HG03432 (cell line): ENCODE data around the gene VPS13D.
"Not testable (repeated sequence)": the region's sequence is repeated elsewhere in the genome, so short reads cannot be mapped to it uniquely, and the experiment has no call there.

Experiments
- ATAC-seq: cut with Tn5 transposase; IDR thresholded peaks from one replicate; pipeline ENCODE4 v1.9.1; 2021; ENCODE audit warnings: mild to moderate bottlenecking, moderate library complexity; ENCODE audit not compliant: unreplicated experiment

VPS13D gene

GRCh38 chr1:12462586-12462985, 232.8 kb downstream of the VPS13D start:
- no peak for ATAC-seq

DNA sequence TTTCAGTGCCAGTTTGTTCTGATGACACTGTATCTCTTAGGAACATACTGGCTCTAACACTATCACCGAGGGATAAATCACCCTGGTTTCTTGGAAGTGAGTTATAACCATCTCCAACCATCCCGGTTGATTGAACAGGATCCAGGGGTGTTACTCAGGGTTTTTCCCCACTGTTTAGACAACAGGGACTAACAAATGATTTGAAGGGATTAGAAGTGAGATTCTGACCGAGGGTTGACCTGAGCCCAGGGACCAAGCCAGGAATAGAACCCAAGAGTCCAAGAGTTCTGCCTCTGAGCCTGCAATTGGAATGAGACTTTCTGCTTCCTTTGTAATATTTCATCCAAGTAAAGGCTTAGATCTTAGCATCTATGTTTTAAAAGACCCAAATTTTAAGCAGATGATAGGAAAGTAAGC, 234.2 kb downstream of the VPS13D start:
- no peak for ATAC-seq

GRCh38 chr1:12464598-12465056, 234.8 kb downstream of the VPS13D start:
- ATAC-seq, result no peak

DNA sequence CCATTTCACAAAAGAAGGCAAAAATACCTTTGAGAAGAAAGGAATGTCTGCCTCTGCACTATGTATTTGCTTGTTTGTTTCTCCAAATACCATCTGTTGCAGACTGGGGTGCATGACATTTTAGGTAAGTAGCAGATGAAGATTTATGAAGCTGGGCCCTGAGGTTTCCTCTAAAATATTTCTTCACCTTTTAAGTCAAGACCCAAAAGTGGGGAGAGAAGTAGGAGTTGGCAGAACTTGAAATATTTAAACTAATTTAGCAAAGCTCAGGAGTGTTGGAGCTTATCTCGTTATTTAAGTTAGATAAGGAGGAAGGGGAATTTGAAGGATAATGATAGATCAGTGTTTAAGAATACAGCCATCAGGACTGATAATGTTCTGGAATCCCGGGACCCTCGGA, 235.3 kb downstream of the VPS13D start:
- ATAC-seq, result no peak

DNA sequence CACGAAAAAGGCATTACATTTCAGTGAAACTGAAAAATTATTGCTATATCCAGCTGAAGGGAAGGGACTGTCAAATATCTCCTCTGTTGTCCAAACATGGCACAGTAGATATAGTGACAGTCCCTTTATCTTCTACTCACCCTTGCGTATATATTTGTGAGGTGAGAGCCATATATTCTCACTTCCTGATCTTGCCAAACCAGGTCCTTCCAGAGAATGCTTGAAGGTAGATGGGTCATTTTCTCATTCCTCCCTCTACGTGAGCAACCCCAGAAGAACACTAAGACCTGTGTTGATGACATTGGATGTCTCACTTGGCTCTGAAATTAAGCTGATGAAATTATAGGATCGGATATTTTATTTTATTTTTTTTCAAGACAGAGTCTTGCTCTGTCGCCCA, 237.0 kb downstream of the VPS13D start:
- no peak for ATAC-seq

- no peak for ATAC-seq
Observed at GRCh38 chr1:12467570-12468286, 237.9 kb downstream of the VPS13D start.

DNA sequence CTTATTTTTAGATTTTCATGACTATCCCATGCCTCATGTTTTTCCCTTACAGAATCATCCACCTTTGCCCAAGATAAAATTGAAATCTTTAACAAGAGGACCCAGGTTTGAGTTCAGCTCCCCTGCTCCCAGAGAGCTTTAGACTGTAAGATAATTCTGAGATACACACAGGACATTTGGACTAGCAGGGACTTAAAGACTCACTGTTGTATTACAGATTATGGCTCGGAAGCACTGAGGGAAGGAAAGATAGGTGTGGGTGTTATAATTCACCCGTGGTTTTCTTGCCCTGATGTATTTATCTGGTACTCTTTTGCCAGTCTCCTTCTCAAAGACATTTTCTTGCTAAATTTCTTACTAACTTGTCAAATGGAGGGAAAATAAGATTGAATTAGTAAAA, 238.5 kb downstream of the VPS13D start:
- no peak for ATAC-seq

DNA sequence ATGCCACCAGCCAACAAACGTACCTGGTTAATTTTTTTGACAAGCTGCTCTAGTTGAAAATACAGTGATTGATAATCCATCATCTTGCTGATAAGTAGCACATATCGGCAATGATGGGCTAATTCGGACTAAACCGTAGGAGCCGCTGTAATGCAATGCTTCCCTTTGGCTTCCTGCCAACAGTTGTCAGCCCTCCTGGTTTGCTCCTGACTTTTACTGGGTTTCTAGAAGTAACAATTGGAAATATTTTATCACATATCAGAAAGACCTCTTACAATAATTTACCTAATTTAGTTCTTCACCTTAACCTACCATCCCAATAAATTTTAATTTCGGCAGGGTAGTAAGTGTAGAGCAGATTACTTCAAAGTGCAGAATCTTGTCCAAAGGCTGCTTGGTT, 239.7 kb downstream of the VPS13D start:
- no peak for ATAC-seq

DNA sequence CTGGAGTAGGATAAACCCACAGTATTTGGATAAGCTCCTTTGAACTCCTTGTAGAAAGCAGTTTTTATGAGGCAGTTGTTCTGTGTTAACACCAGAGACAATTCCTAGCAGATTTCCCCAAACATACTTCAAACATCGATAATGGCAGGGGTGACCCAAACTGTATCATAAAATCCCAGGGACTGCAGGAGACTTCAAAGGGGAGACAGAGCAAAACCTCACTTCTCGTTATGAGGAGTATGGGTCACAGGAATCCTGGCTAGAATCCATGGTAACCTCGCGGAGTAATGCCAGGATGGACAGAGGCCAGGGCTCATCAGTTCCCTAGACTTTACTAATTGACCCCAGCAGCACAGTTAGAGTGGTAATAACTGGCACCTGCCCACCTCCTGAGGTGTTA, 240.2 kb downstream of the VPS13D start:
- no peak for ATAC-seq

GRCh38 chr1:12470916-12471315, 241.1 kb downstream of the VPS13D start:
- not testable (repeated sequence) for ATAC-seq

DNA sequence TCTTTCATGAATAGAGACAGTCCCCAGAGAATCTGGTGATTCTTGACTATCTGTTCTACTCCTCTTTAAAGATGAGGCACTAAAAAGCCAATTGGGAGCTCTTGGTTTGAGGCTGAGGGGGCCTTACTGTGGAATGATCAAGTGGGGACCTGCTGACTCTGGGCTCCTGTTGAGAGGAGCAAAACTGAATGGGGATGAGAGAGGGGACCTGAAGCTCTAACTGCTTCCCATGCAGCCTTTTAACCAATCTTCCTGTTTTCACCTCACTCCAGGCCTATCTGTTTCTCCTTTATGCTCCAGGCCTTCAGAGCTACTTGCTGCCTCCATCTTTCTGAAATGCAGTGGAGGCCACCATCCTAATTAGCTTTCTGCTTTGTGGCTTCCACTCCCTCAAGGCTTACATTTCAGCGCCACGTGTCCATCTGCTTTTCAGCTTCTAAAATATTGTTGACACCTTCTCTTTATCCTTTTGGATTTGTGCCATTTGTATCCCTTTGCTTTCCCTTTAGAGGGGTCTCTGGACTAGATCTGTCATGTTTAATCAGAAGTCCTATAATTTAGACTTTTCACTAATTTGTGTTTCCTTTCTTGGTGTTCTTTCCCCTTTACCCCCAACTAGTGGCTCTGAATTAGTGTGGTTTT, 242.4 kb downstream of the VPS13D start:
- no peak for ATAC-seq

- ATAC-seq, result no peak
Observed at GRCh38 chr1:12472798-12473551, 243.1 kb downstream of the VPS13D start.

DNA sequence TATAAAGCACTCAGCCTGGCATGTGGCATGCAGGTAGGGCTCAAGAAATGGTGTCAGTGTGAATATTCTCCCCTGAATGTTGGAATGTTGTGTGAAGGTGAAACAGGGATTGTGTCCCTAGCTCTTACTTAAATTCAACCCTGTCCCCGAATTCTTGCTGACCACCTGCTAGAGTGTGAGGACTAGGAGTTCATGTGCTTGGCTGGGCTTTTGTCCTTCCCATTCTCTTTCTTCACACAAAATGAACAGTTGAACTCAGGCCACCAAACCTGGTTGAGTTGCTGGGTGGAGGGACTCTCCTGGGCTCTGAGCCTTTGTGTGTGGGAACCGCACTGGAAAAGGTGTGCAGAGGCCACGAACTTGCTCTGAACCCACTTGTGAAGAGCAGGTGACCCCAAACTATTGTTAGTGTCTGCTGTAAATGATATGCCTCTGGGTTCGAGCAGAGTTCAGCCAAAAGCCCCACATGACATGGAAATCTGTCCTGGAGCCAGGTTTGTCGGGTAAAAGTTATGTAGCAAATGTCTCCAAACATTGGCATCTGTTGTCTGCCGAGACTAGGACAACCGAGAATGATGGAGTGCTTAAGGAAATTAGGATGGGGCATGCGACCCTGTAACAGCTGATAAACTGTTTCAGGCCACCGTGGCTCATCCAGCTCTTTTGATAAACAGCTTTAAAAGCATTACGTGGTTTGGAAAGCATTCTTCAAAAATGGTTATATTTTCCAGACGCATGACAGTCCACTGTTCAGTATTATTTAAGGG, 243.9 kb downstream of the VPS13D start:
- no peak for ATAC-seq

GRCh38 chr1:12475101-12475500, 245.3 kb downstream of the VPS13D start:
- no peak for ATAC-seq

DNA sequence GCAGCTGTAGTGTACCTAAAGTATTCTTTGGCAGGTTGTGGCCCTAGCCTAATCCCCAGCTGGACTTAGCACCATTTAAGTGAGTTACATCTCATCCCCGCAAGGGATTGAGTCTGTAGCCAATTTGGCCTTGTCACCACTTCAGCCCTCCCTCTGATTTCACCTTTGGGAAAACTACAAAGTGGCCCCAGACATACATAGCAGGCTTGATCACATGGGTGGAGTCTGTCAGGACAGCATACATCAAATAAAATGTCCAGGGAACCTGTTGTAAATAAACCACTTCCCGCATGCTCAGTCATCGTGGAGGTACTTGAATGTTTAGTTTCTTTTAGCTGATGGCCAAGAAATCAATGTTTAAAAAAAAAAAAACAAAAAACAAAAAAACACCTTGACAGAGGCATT, 245.7 kb downstream of the VPS13D start:
- no peak for ATAC-seq

- ATAC-seq, result no peak
Observed at GRCh38 chr1:12475947-12476346, 246.1 kb downstream of the VPS13D start.

DNA sequence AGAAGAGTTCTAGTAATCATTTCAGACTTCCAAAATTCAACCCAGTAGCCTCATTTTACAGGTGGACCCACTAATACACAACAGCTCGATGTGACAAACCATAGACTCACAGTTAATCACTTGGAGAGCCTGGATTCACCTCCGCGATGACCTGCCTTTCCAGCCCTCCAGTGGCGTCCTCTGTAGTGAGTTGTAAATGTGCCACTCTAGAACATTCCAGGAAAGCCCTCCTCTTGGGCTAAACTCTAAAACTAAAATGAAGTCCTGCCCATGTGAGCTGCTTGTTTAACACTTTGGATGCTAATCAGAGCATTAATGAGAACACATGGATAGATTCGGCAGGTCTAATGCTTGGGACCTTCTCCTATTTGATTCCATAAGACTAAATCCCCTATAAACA, 247.5 kb downstream of the VPS13D start:
- ATAC-seq, result no peak

- ATAC-seq, result no peak
Observed at GRCh38 chr1:12477936-12478611, 248.2 kb downstream of the VPS13D start.

GRCh38 chr1:12478612-12478985, 248.8 kb downstream of the VPS13D start:
- ATAC-seq, result no peak

- ATAC-seq, result no peak
Observed at GRCh38 chr1:12479311-12479710, 249.5 kb downstream of the VPS13D start.

- ATAC-seq, result no peak
Observed at GRCh38 chr1:12480041-12480440, 250.2 kb downstream of the VPS13D start.
